Prostate gland (tissue), 2 donors: ENCODE data around the gene LRBA. TPM values are rescaled to one million over a fixed set of nuclear protein-coding genes. Genes with fewer than 3 reads are reported as not detected.

ENCODE experiments used
- DNase-seq: peaks from one replicate; pipeline ENCODE4 v3.0.0-alpha.2; 2019; ENCODE audit warnings: low spot score
- H3K27ac ChIP-seq, 2 donors: fragments of 200-600 bp; sonication (generic); 2 replicates each; pipeline ENCODE4 v1.5.1; 2017 to 2019
- H3K27me3 ChIP-seq: fragments of 200-600 bp; sonication (generic); replicated peaks from 2 replicates; pipeline ENCODE4 v1.5.1; 2019; ENCODE audit not compliant: insufficient read depth
- H3K36me3 ChIP-seq, 2 donors: fragments of 200-600 bp; sonication (generic); 1 replicate in 1 of 2; 2 replicates in 1 of 2; pipeline versions ENCODE4 v1.5.1 to v1.8.1; 2017 to 2019
- H3K4me1 ChIP-seq: fragments of 200-600 bp; sonication (generic); replicated peaks from 2 replicates; pipeline ENCODE4 v1.5.1; 2019
- H3K4me3 ChIP-seq, 2 donors: fragments of 200-600 bp; sonication (generic); 2 replicates each; pipeline ENCODE4 v1.5.1; 2017 to 2019
- H3K9me3 ChIP-seq: fragments of 200-600 bp; sonication (generic); 2 replicates; pipeline ENCODE4 v1.5.1; 2017
- CTCF ChIP-seq, 4 experiments: fragments of 200-600 bp in 2 of 4; fragments of 450-650 bp in 2 of 4; sonication (generic) in 2 of 4; IDR thresholded peaks; 1 replicate in 3 of 4; 2 replicates in 1 of 4; pipeline ENCODE4 v1.5.1; 2016 to 2019; ENCODE audit warnings: antibody characterized with exemption in 4 of 4, mild to moderate bottlenecking in 2 of 4, moderate library complexity in 2 of 4
- POLR2A ChIP-seq: fragments of 450-650 bp; IDR thresholded peaks from one replicate; pipeline ENCODE4 v1.6.1; 2016; ENCODE audit warnings: antibody characterized with exemption, mild to moderate bottlenecking
- POLR2AphosphoS5 ChIP-seq: sonication (generic); formaldehyde crosslinking; IDR thresholded peaks from one replicate; pipeline ENCODE4 v1.6.1; 2017; ENCODE audit warnings: antibody characterized with exemption
- WGBS: methylation state at CpG from one replicate; pipeline ENCODE4 v1.1.5; 2018; 5-methylcytosine and 5-hydroxymethylcytosine counted together
- intact Hi-C: fragments of 100-400 bp; cut with DNase I; formaldehyde crosslinking; loops from one replicate; pipeline ENCODE4 v1.14.2; 2022
- total RNA-seq, 2 donors: library from RNA; depleted of rRNA; stranded (reverse); fragments of >200 nt; gene quantifications; one replicate each; pipeline ENCODE4 v1.1.0, GENCODE V29; 2016

Gene LRBA
- total RNA-seq, 2 donors from 2014 or later: 69.8 to 79.8 TPM

GRCh38 chr4:150411520-150411919 is 603.6 kb downstream of the LRBA start:
- no peak for DNase-seq
- H3K36me3 ChIP-seq: no peaks in the 10 kb centered on the region
- no peak overlapping the region for H3K4me3 ChIP-seq

GRCh38 chr4:150402871-150403272 is 612.2 kb downstream of the LRBA start:
- Histone ChIP-seq H3K27ac (no peak overlapping the region), H3K9me3 (no peaks in the 10 kb centered on the region), H3K36me3 (no peaks in the 10 kb centered on the region), H3K4me1 (no peaks in the 10 kb centered on the region), H3K4me3 (no peak overlapping the region), H3K27me3 (no peaks in the 10 kb centered on the region)
- 52% methylated on average over 5 of the region's 5 CpGs for WGBS
- intact Hi-C loops: no loop called here
- no peak for DNase-seq
- no peak for TF ChIP-seq CTCF (IDR thresholded peaks at IDR 0.05)
- TF ChIP-seq POLR2A: no peak
- TF ChIP-seq POLR2AphosphoS5: no peak

More at GRCh38 chr4:150411520-150411919, 603.6 kb downstream of the LRBA start:
- no peaks in the 10 kb centered on the region for H3K27me3 ChIP-seq
- WGBS: 72% methylated on average over 4 of the region's 4 CpGs
- H3K4me1 ChIP-seq: no peaks in the 10 kb centered on the region
- H3K27ac ChIP-seq: no peak overlapping the region
- H3K9me3 ChIP-seq: no peaks in the 10 kb centered on the region
- TF ChIP-seq POLR2A: no peak
- TF ChIP-seq CTCF (IDR thresholded peaks at IDR 0.05): no peak
- TF ChIP-seq POLR2AphosphoS5: no peak
- intact Hi-C loops: no loop called here

GRCh38 chr4:150401083-150401687 is 613.9 kb downstream of the LRBA start:
- intact Hi-C loops: no loop called here
- H3K27me3 ChIP-seq: no peaks in the 10 kb centered on the region
- no peak overlapping the region for H3K27ac ChIP-seq
- H3K4me1 ChIP-seq: no peaks in the 10 kb centered on the region
- no peak overlapping the region for H3K4me3 ChIP-seq
- no peaks in the 10 kb centered on the region for H3K9me3 ChIP-seq
- WGBS: 92% methylated on average over 7 of the region's 7 CpGs
- no peak for DNase-seq
- TF ChIP-seq POLR2A (no peak), CTCF (IDR thresholded peaks at IDR 0.05) (no peak), POLR2AphosphoS5 (no peak)
- H3K36me3 ChIP-seq: no peaks in the 10 kb centered on the region

- Histone ChIP-seq H3K36me3 (no peaks in the 10 kb centered on the region), H3K4me3 (no peak overlapping the region), H3K27me3 (no peaks in the 10 kb centered on the region), H3K9me3 (no peaks in the 10 kb centered on the region), H3K27ac (no peak overlapping the region), H3K4me1 (no peaks in the 10 kb centered on the region)
- TF ChIP-seq CTCF (IDR thresholded peaks at IDR 0.05): no peak
- TF ChIP-seq POLR2AphosphoS5: no peak
- TF ChIP-seq POLR2A: no peak
- intact Hi-C loops: no loop called here
- WGBS: 46% methylated on average over 2 of the region's 2 CpGs
- no peak for DNase-seq
Observed at GRCh38 chr4:150395872-150396271, 619.2 kb downstream of the LRBA start.

GRCh38 chr4:150394046-150394445 is 621.0 kb downstream of the LRBA start:
- no peak for DNase-seq
- no peak for TF ChIP-seq POLR2A
- TF ChIP-seq CTCF (IDR thresholded peaks at IDR 0.05): no peak
- TF ChIP-seq POLR2AphosphoS5: no peak
- intact Hi-C loops: no loop called here
- Histone ChIP-seq H3K4me1 (no peaks in the 10 kb centered on the region), H3K27me3 (no peaks in the 10 kb centered on the region), H3K9me3 (no peaks in the 10 kb centered on the region), H3K27ac (no peak overlapping the region), H3K4me3 (no peak overlapping the region), H3K36me3 (no peaks in the 10 kb centered on the region)
